ENCODE measurements around the gene COL27A1.

DNA sequence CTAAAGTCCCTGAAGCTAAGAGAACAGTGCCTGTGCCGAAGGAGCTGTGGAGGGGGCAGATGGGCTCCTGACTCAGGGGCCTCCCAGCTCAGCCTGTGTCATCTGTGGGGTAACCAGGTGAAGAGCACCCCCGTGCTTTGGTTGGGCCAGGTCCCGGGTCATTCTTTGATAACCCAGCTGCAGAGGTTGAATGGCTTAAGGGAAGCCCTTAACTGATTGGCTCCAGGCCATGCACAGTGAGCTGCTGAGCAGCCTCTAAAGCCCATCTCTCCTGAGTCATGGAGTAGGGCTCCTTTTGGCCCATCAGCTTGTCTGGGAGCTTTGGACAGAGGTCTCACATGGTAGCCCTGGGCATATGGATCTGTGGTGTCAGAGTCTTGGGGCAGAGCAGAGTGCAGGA lies 28.7 kb downstream of the COL27A1 start:
- TF ChIP-seq, protein P1, sequence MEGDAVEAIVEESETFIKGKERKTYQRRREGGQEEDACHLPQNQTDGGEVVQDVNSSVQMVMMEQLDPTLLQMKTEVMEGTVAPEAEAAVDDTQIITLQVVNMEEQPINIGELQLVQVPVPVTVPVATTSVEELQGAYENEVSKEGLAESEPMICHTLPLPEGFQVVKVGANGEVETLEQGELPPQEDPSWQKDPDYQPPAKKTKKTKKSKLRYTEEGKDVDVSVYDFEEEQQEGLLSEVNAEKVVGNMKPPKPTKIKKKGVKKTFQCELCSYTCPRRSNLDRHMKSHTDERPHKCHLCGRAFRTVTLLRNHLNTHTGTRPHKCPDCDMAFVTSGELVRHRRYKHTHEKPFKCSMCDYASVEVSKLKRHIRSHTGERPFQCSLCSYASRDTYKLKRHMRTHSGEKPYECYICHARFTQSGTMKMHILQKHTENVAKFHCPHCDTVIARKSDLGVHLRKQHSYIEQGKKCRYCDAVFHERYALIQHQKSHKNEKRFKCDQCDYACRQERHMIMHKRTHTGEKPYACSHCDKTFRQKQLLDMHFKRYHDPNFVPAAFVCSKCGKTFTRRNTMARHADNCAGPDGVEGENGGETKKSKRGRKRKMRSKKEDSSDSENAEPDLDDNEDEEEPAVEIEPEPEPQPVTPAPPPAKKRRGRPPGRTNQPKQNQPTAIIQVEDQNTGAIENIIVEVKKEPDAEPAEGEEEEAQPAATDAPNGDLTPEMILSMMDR (conservative IDR thresholded peaks at IDR 0.05; ENCODE audit: low read depth, low read length) = no peak
- TF ChIP-seq EZH2 (IDR thresholded peaks at IDR 0.05; ENCODE audit: borderline replicate concordance, low read depth, low read length, poor library complexity, severe bottlenecking) = no peak

All from A673 (cell line).